Measurements from ENCODE around the gene LANCL1. TPM values are rescaled to one million over a fixed set of nuclear protein-coding genes. Genes with fewer than 3 reads are reported as not detected.

The LANCL1 gene
- total and polyA plus RNA-seq, 2 experiments from 2014 or later, result 22.7 to 40.2 TPM

DNA sequence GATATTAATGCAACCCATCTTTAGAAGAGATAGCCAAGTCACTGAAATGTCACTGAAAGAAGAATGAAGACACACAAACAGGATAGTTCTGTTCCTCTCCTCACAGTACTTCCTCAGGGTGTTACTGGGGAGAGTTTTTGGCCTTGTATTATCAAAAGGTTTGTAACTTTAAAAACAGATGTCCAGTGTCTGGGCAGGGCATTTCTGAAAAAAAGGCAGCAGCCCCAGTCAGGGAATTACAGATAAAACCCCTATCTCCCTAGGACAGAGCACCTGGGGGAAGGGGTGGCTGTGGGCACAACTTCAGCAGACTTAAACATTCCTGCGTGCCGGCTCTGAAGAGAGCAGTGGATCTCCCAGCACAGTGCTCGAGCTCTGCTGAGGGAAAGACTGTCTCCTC, 30.8 kb downstream of the LANCL1 start:
- Histone ChIP-seq H2AFZ (no peak overlapping the region), H3K9me2 (replicated peaks; ENCODE audit: insufficient read depth) (no peaks in the 10 kb centered on the region), H3K79me2 (peaks cover 8% of the 10 kb centered on the region), H3K4me3 (no peak overlapping the region), H3K27ac (no peak overlapping the region), H3K4me2 (no peak overlapping the region), H3K36me3 (replicated peaks; ENCODE audit: insufficient read depth, low read depth) (no peaks in the 10 kb centered on the region), H3K9me3 (ENCODE audit: low read depth) (peaks cover 4% of the 10 kb centered on the region), H3K4me1 (ENCODE audit: insufficient read depth) (peaks cover 3% of the 10 kb centered on the region), H3K27me3 (no peaks in the 10 kb centered on the region), H4K20me1 (ENCODE audit: insufficient read depth, poor library complexity, severe bottlenecking) (no peaks in the 10 kb centered on the region)
- DNase-seq (ENCODE audit: low spot score), result no peak
- WGBS (ENCODE audit: low lambda C conversion rate, missing lambda C conversion rate), result 96% methylated on average over 3 of the region's 3 CpGs
- TF ChIP-seq EZH2 (IDR thresholded peaks at IDR 0.05; ENCODE audit: borderline replicate concordance) (no peak), EZH2phosphoT487 (IDR thresholded peaks at IDR 0.05; ENCODE audit: low read depth, severe bottlenecking, unreplicated experiment) (no peak), CTCF (IDR thresholded peaks at IDR 0.05; ENCODE audit: poor library complexity) (no peak)

- H3K4me1 ChIP-seq (ENCODE audit: insufficient read depth), result peaks cover 3% of the 10 kb centered on the region
- no peak overlapping the region for H3K4me2 ChIP-seq
- H4K20me1 ChIP-seq (ENCODE audit: insufficient read depth, poor library complexity, severe bottlenecking), result no peaks in the 10 kb centered on the region
- H3K4me3 ChIP-seq, result no peak overlapping the region
- TF ChIP-seq EZH2phosphoT487 (IDR thresholded peaks at IDR 0.05; ENCODE audit: low read depth, severe bottlenecking, unreplicated experiment) (no peak), CTCF (IDR thresholded peaks at IDR 0.05; ENCODE audit: poor library complexity) (peak; percentile 76)
- peak; percentile 18 for DNase-seq (ENCODE audit: low spot score)
- H3K9me3 ChIP-seq (ENCODE audit: low read depth), result peaks cover 4% of the 10 kb centered on the region
- H2AFZ ChIP-seq, result no peak overlapping the region
- H3K9me2 ChIP-seq (replicated peaks; ENCODE audit: insufficient read depth), result no peaks in the 10 kb centered on the region
- peaks cover 5% of the 10 kb centered on the region for H3K79me2 ChIP-seq
- 62% methylated on average over 3 of the region's 3 CpGs for WGBS (ENCODE audit: low lambda C conversion rate, missing lambda C conversion rate)
- H3K27ac ChIP-seq, result no peak overlapping the region
- H3K27me3 ChIP-seq, result no peaks in the 10 kb centered on the region
- no peaks in the 10 kb centered on the region for H3K36me3 ChIP-seq (replicated peaks; ENCODE audit: insufficient read depth, low read depth)
Observed at GRCh38 chr2:210445116-210445707, 31.3 kb downstream of the LANCL1 start.

GRCh38 chr2:210443527-210443926, 33.0 kb downstream of the LANCL1 start:
- peaks cover 3% of the 10 kb centered on the region for H3K4me1 ChIP-seq (ENCODE audit: insufficient read depth)
- H3K27ac ChIP-seq, result no peak overlapping the region
- peaks cover 3% of the 10 kb centered on the region for H3K79me2 ChIP-seq
- H3K36me3 ChIP-seq (replicated peaks; ENCODE audit: insufficient read depth, low read depth), result peaks cover 5% of the 10 kb centered on the region
- TF ChIP-seq EZH2phosphoT487 (IDR thresholded peaks at IDR 0.05; ENCODE audit: low read depth, severe bottlenecking, unreplicated experiment) (no peak), EZH2 (IDR thresholded peaks at IDR 0.05; ENCODE audit: borderline replicate concordance) (no peak), CTCF (IDR thresholded peaks at IDR 0.05; ENCODE audit: poor library complexity) (no peak)
- no peak overlapping the region for H3K4me3 ChIP-seq
- no peak for DNase-seq (ENCODE audit: low spot score)
- 97% methylated on average over 3 of the region's 3 CpGs for WGBS (ENCODE audit: low lambda C conversion rate, missing lambda C conversion rate)
- no peak overlapping the region for H3K4me2 ChIP-seq
- no peaks in the 10 kb centered on the region for H3K27me3 ChIP-seq
- no peaks in the 10 kb centered on the region for H3K9me2 ChIP-seq (replicated peaks; ENCODE audit: insufficient read depth)
- no peaks in the 10 kb centered on the region for H4K20me1 ChIP-seq (ENCODE audit: insufficient read depth, poor library complexity, severe bottlenecking)
- peaks cover 4% of the 10 kb centered on the region for H3K9me3 ChIP-seq (ENCODE audit: low read depth)
- no peak overlapping the region for H2AFZ ChIP-seq
